ENCODE data around the gene PALLD. TPM values are rescaled to one million over a fixed set of nuclear protein-coding genes. Genes with fewer than 3 reads are reported as not detected.
"Not testable (repeated sequence)": the region's sequence is repeated elsewhere in the genome, so short reads cannot be mapped to it uniquely, and the experiment has no call there.

Gene PALLD
- total RNA-seq, 8 experiments from 2014 or later = 15.5 to 50.3 (median 24.3) TPM

DNA sequence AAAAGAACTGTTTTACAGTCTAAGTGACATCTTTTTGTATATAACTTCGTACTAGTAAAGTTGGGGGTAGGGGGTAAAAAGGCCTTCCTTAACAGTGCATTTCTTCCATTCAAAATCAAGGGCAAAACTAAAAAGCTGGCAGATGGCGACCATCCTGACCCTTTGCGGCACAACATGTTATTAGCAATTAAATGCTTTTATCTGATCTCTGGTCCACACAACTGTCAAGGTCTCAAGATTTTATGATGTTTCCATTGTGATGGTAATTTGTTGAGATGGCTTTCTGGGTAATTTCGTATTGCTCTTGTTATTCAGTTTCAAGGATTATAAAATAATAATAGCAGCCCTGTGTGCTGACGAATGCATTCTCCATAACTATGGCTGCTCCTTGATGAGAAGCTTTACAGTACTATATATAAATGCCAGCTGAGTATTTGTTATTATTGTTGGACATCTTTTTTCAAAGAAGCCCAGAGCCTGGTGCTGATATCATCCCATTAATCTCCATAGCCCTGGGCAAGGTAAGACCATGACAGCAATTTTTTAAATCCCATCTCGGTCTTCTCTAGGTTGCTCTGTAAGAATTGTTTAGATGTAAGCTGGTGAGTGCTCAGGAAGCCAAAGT lies 423.7 kb downstream of the PALLD start:
- H3K27ac ChIP-seq = peak overlapping the region; percentile 50 to 61
- in situ Hi-C loops (cut with MboI; ENCODE audit: low pct_unique_long_range_greater_than_20kb in 2 of 9, low sequenced_read_pairs in 9 of 9, unreplicated experiment in 9 of 9) = loop anchor here in 6 of 9 experiments (10.0 to 25.0 kb wide), 4 partner anchors 208 to 733 kb away; no protein-coding TSS in a partner anchor
- ATAC-seq (replicated peaks in 6 of 8) = peak in 3 of 8 experiments; percentile 57 to 71 (median 61)
- peaks cover 0 to 23% of the 10 kb centered on the region in 2 donors for H3K4me1 ChIP-seq (replicated peaks in 1 of 2)
- H3K4me3 ChIP-seq = no peak overlapping the region
- WGBS, 10 experiments = 23 to 85% (median 61%) methylated on average over 1 to 6 of the region's 6 CpGs

DNA sequence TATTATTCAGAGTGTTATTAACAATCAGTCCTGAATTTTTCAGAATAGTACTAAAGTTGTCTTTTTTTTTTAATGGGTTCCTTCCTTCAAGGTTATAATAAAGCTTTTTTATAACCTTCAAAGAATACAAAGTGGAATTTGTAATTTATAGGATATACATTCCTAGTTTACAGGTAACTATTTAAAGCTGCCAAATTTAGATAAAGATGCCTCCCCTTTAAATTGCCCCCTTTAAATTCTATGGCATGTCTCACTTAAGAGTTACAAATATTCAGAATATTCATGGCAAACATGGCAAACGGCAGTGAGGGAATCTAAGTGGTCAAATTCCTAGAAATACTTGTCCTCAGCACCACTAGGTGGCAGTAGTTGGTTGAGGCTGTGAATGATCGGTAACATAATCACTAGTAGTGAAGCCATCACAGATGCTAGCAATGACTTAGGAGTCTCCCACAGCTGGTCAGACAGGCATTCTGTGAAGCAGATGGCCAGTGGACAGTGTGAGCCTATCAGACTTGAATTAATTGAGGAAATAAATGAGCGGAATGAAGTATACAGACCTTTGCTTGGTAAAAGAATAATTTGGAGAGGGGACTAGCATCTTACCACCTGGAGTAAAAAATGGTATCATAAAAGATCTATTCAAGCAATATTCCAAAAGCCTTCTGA lies 426.8 kb downstream of the PALLD start:
- Histone ChIP-seq H3K27ac (no peak overlapping the region), H3K4me1 (replicated peaks in 1 of 2) (peaks cover 0 to 23% of the 10 kb centered on the region in 2 donors), H3K4me3 (no peak overlapping the region)
- in situ Hi-C loops (cut with MboI; ENCODE audit: low pct_unique_long_range_greater_than_20kb in 2 of 9, low sequenced_read_pairs in 9 of 9, unreplicated experiment in 9 of 9) = loop anchor here in 6 of 9 experiments (10.0 to 25.0 kb wide), 4 partner anchors 211 to 736 kb away; no protein-coding TSS in a partner anchor
- WGBS, 10 experiments = 0 to 35% (median 8%) methylated on average over 2 to 3 of the region's 3 CpGs; no CpG with 5 or more reads in 1 of the 10 experiments
- peak; percentile 73 to 99 (median 85) for ATAC-seq (replicated peaks in 6 of 8)

DNA sequence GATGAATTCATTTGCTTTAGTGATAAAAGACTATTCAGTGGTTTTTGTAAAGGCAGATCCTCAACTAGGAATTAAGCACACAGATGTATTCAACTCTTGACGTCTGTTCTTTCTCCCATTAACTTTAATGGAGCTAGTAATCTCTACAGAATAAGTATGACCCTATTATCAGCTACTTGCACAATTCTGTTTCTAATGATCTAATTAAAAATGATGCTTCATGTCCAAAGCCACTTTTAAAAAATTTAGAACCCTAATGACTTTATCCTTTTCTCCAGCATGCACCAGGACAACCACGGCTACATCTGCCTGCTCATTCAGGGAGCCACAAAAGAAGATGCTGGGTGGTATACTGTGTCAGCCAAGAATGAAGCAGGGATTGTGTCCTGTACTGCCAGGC lies 427.8 kb downstream of the PALLD start:
- H3K27ac ChIP-seq = no peak overlapping the region
- H3K4me3 ChIP-seq = no peak overlapping the region
- peaks cover 0 to 22% of the 10 kb centered on the region in 2 donors for H3K4me1 ChIP-seq (replicated peaks in 1 of 2)
- ATAC-seq (replicated peaks in 6 of 8) = no peak
- in situ Hi-C loops (cut with MboI; ENCODE audit: low pct_unique_long_range_greater_than_20kb in 2 of 9, low sequenced_read_pairs in 9 of 9, unreplicated experiment in 9 of 9) = loop anchor here in 6 of 9 experiments (10.0 to 25.0 kb wide), 5 partner anchors 212 to 737 kb away; no protein-coding TSS in a partner anchor
- 63 to 100% (median 82%) methylated on average over 1 to 2 of the region's 2 CpGs; no CpG with 5 or more reads in 1 of the 10 experiments for WGBS, 10 experiments

DNA sequence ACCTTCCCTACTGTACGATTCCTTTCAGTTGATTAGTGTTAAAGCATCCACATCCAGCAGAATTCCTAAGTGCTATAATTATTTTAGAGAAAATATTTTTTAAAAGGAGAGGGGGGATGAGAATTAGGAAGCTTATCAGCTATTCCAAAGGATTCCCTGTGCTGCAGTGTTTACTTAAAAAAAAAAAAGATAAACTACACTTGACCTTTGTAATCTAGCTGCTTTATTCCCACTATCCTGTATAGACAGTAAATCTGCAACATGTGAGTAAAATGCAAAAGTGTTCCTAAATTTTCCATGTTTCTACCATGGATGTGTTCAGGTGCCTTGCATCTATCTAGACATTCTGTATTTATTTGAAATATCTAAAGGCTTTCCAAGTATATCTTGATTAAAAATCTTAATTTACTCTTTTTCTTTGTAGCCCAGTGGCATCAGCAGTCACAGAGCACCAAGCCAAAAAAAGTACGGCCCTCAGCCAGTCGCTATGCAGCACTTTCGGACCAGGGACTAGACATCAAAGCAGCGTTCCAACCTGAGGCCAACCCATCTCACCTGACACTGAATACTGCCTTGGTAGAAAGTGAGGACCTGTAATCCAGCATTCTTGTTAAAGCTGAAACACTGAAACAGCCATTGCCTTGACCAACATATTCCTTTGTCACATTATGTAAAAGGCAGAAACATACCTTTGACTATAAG lies 429.1 kb downstream of the PALLD start:
- WGBS, 10 experiments = 60 to 100% (median 92%) methylated on average over 1 to 5 of the region's 5 CpGs
- H3K4me1 ChIP-seq (replicated peaks in 1 of 2) = peaks cover 0 to 11% of the 10 kb centered on the region in 2 donors
- in situ Hi-C loops (cut with MboI; ENCODE audit: low pct_unique_long_range_greater_than_20kb in 2 of 9, low sequenced_read_pairs in 9 of 9, unreplicated experiment in 9 of 9) = loop anchor here in 4 of 9 experiments (10.0 to 25.0 kb wide), 2 partner anchors 559 to 561 kb away; no protein-coding TSS in a partner anchor
- no peak overlapping the region for H3K27ac ChIP-seq
- no peak overlapping the region for H3K4me3 ChIP-seq
- ATAC-seq (replicated peaks in 6 of 8) = no peak

DNA sequence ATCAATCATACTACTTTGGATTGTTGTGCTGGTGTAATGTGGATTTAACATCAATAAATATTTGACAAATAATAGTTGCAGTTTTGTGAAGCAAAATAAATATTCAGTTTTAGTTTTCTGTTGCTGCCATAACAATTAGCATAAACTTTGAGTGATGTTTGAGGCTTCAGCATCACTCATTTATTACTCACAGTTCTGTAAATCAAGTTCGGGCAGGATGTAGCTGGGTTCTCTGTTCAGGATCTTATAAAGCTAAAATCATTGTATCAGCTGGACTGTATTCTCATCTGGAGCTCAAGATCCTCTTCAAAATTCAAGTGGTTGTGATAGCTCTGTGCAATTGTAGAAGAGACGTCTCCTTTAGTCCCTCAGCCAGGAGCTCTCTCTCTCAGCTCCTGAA lies 431.5 kb downstream of the PALLD start:
- Histone ChIP-seq H3K4me3 (no peak overlapping the region), H3K27ac (no peak overlapping the region), H3K4me1 (replicated peaks in 1 of 2) (peaks cover 0 to 3% of the 10 kb centered on the region in 2 donors)
- WGBS, 10 experiments = 83 to 100% (median 91%) methylated on average over 1 to 2 of the region's 2 CpGs; no CpG with 5 or more reads in 3 of the 10 experiments
- ATAC-seq (replicated peaks in 6 of 8) = no peak
- in situ Hi-C loops (cut with MboI; ENCODE audit: low pct_unique_long_range_greater_than_20kb in 2 of 9, low sequenced_read_pairs in 9 of 9, unreplicated experiment in 9 of 9) = loop anchor here in 4 of 9 experiments (10.0 to 25.0 kb wide), 2 partner anchors 556 to 559 kb away; no protein-coding TSS in a partner anchor

DNA sequence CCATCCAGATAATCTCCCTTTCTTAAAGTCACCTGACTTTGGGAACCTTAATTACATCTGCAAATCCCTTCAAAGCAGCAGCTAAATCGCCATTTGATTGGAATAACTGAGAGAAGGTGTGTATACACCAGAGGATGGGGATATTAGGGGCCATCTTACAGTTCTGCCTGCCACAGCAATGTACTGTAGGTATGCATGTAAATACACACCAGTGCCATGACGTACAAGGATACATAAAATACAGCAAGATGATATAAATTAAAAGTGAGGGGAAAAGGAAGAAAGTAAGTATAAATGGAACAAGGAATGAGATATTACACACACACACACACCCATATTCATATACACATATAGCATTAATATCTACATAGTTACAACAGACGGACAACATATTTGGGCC lies 432.0 kb downstream of the PALLD start:
- no peak overlapping the region for H3K4me3 ChIP-seq
- peaks cover 0 to 3% of the 10 kb centered on the region in 2 donors for H3K4me1 ChIP-seq (replicated peaks in 1 of 2)
- 80 to 100% (median 94%) methylated on average over 1 to 3 of the region's 3 CpGs; no CpG with 5 or more reads in 1 of the 10 experiments for WGBS, 10 experiments
- H3K27ac ChIP-seq = no peak overlapping the region
- in situ Hi-C loops (cut with MboI; ENCODE audit: low pct_unique_long_range_greater_than_20kb in 2 of 9, low sequenced_read_pairs in 9 of 9, unreplicated experiment in 9 of 9) = loop anchor here in 4 of 9 experiments (10.0 to 25.0 kb wide), 2 partner anchors 556 to 558 kb away; no protein-coding TSS in a partner anchor
- ATAC-seq (replicated peaks in 6 of 8) = no peak

DNA sequence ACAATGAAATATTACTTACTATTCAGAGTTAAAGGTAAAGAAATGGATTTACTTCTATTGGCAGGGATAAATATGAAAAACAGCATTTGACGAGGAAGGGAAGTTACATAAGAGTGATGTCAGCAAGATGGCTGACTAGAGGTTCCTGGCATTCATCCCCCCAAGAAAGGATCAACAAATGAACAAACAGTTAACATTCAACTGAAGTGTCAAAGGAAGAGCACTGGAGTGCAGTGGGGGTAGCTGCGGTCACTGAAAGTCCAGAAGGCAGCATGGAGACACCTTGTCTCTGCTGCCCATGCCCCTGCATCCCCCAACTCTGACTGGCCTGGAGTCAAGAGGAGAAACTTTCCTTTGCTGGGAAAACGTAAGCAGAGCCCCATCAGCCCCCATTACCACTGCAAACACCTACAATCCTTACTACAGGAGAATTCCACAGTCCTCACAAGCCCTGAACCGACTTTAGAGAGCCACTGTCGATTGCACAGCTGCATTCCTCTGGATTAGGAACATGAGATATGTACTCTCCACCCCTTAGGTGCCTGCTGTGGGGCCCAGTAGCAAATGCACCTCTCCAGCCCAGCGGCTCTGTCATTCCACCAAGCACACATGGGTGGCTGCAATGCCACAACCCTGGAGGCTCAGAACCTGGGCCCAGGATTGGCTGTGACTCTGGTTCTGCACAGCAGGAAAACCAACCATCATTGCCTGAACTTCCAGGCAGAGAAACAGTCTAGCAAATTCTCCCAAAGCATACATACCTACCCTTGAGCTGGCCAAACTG lies 433.8 kb downstream of the PALLD start:
- no peak for ATAC-seq (replicated peaks in 6 of 8)
- in situ Hi-C loops (cut with MboI; ENCODE audit: low pct_unique_long_range_greater_than_20kb in 2 of 9, low sequenced_read_pairs in 9 of 9, unreplicated experiment in 9 of 9) = loop anchor here in 2 of 9 experiments (25.0 kb wide), 1 partner anchor 557 kb away; no protein-coding TSS in a partner anchor
- WGBS, 10 experiments = 88 to 100% (median 98%) methylated on average over 1 to 3 of the region's 6 CpGs

DNA sequence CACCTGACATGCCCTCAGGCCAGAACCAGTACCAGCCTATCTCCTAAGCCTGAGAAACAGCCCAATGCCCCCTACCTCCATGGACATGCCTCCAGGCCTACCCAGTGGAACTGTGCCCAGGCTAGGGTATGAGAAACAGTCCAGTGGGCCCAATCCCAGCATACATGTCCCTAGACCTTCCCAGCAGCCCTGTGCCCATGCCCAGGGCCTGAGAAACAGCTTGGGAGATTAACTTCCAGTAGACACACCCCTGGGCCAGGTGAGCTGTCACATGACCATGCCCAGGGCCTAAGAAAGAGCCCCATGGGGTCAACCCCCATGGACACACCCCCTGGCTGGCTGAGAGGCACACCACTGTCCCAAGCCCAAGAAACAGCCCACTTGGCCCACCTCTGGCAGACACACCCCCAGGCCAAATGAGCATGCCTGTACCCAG lies 434.4 kb downstream of the PALLD start:
- H3K4me1 ChIP-seq (replicated peaks in 1 of 2) = no peaks in the 10 kb centered on the region
- in situ Hi-C loops (cut with MboI; ENCODE audit: low pct_unique_long_range_greater_than_20kb in 2 of 9, low sequenced_read_pairs in 9 of 9, unreplicated experiment in 9 of 9) = loop anchor here in 2 of 9 experiments (25.0 kb wide), 1 partner anchor 556 kb away; no protein-coding TSS in a partner anchor
- H3K4me3 ChIP-seq = no peak overlapping the region
- no peak for ATAC-seq (replicated peaks in 6 of 8)
- H3K27ac ChIP-seq = no peak overlapping the region

More for the DNA sequence above, 433.8 kb downstream of the PALLD start:
- Histone ChIP-seq H3K4me1 (replicated peaks in 1 of 2) (no peaks in the 10 kb centered on the region), H3K4me3 (no peak overlapping the region), H3K27ac (no peak overlapping the region)

DNA sequence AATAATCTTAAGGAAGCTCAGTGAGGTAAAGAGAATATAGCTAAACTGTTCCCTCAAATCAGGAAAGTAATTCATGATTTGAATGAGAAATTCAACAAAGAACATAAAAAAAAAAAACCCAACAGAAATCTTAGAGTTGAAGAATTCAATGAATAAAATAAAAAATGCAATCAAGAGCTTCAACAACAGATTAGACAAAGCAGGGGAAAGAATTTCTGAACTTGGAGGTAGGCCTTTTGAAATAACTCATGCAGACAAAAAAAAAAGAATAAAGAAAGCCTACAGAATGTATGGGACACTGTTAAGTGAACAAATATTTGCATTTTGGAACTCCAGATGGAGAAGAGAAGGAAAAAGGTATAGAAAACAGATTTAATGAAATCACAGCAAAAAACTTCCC lies 435.3 kb downstream of the PALLD start:
- H3K4me3 ChIP-seq = no peak overlapping the region
- in situ Hi-C loops (cut with MboI; ENCODE audit: low pct_unique_long_range_greater_than_20kb in 2 of 9, low sequenced_read_pairs in 9 of 9, unreplicated experiment in 9 of 9) = loop anchor here in 2 of 9 experiments (25.0 kb wide), 1 partner anchor 555 kb away; no protein-coding TSS in a partner anchor
- no peak for ATAC-seq (replicated peaks in 6 of 8)
- no peak overlapping the region for H3K27ac ChIP-seq
- no peaks in the 10 kb centered on the region for H3K4me1 ChIP-seq (replicated peaks in 1 of 2)

DNA sequence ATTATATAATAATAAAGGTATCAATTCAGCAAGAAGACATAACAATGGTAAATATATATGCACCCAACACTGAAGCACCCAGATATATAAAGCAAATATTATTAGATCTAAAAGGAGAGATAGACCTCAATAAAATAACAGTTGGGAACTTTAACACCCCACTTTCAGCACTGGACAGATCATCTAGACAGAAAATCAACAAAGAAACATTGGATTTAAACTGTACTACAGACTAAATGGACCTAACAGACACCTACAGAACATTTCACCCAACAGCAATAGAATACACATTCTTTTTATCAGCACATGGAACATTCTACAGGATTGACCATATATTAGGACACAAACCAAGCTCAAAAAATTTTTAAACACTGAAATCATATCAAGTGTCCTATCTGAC lies 436.6 kb downstream of the PALLD start:
- ATAC-seq (replicated peaks in 6 of 8) = no peak
- H3K27ac ChIP-seq = no peak overlapping the region
- no peak overlapping the region for H3K4me3 ChIP-seq
- H3K4me1 ChIP-seq (replicated peaks in 1 of 2) = no peaks in the 10 kb centered on the region
- in situ Hi-C loops (cut with MboI; ENCODE audit: low pct_unique_long_range_greater_than_20kb in 2 of 9, low sequenced_read_pairs in 9 of 9, unreplicated experiment in 9 of 9) = loop anchor here in 2 of 9 experiments (25.0 kb wide), 1 partner anchor 554 kb away; no protein-coding TSS in a partner anchor

DNA sequence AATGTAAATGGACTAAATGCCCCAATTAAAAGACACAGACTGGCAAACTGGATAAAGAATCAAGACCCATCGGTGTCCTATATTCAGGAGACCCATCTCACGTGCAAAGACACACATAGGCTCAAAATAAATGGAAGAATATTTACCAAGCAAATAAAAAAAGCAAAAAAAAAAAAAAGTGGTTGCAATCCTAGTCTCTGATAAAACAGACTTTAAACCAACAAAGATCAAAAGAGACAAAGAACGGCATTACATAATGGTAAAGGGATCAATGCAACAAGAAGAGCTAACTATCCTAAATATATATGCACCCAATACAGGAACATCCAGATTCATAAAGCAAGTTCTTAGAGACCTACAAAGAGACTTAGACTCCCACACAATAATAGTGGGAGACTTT lies 440.6 kb downstream of the PALLD start:
- H3K4me3 ChIP-seq; H3K27ac ChIP-seq; ATAC-seq (replicated peaks in 6 of 8); H3K4me1 ChIP-seq (replicated peaks in 1 of 2): not testable (repeated sequence)
- in situ Hi-C loops (cut with MboI; ENCODE audit: low pct_unique_long_range_greater_than_20kb in 2 of 9, low sequenced_read_pairs in 9 of 9, unreplicated experiment in 9 of 9) = loop anchor here in 2 of 9 experiments (25.0 kb wide), 1 partner anchor 550 kb away; no protein-coding TSS in a partner anchor
- 40 to 98% (median 87%) methylated on average over 1 to 3 of the region's 3 CpGs; no CpG with 5 or more reads in 2 of the 10 experiments for WGBS, 10 experiments

DNA sequence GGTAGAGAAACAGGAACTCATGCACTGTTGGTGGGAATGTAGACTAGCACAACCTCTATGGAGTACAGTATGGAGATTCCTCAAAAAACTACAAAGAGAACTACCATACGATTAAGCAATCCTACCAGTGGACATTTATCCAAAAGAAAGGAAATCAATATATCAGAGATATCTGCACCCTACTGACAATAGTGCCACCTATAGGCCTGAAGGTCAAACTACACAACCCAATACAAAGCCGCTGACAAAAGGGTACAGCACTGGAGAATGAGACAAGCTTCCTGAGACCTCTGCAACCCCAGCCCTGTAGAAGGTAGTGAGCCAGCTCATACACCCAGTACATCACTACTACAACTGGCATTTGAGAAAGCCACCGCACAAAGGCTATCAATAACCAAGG lies 446.1 kb downstream of the PALLD start:
- no peaks in the 10 kb centered on the region for H3K4me1 ChIP-seq (replicated peaks in 1 of 2)
- no peak overlapping the region for H3K27ac ChIP-seq
- 60 to 100% (median 92%) methylated on average over 1 to 3 of the region's 3 CpGs; no CpG with 5 or more reads in 2 of the 10 experiments for WGBS, 10 experiments
- in situ Hi-C loops (cut with MboI; ENCODE audit: low pct_unique_long_range_greater_than_20kb in 2 of 9, low sequenced_read_pairs in 9 of 9, unreplicated experiment in 9 of 9) = loop anchor here in 2 of 9 experiments (25.0 kb wide), 1 partner anchor 544 kb away; no protein-coding TSS in a partner anchor
- no peak overlapping the region for H3K4me3 ChIP-seq
- ATAC-seq (replicated peaks in 6 of 8) = no peak
